Tibial nerve (tissue), 3 donors: Measurements from ENCODE around the gene TRMU.

Source experiments
- EP300 ChIP-seq, 2 donors: sonication (generic); formaldehyde crosslinking; IDR thresholded peaks; one replicate each; pipeline ENCODE4 v1.6.1; 2017; ENCODE audit warnings: antibody characterized with exemption in 2 of 2, mild to moderate bottlenecking in 1 of 2
- POLR2A ChIP-seq, 2 donors: fragments of 450-650 bp; IDR thresholded peaks; one replicate each; pipeline ENCODE4 v1.6.1; 2017; ENCODE audit warnings: antibody characterized with exemption in 2 of 2, mild to moderate bottlenecking in 2 of 2, moderate library complexity in 2 of 2

GRCh38 chr22:46317646-46318045 is 17.9 kb upstream of the TRMU start:
- TF ChIP-seq POLR2A (IDR thresholded peaks at IDR 0.05) (no peak), EP300 (IDR thresholded peaks at IDR 0.05) (no peak)
